Ureter (tissue), 1 donor: ENCODE data around the gene GCK. TPM values are rescaled to one million over a fixed set of nuclear protein-coding genes. Genes with fewer than 3 reads are reported as not detected.

Source experiments
- DNase-seq: peaks from one replicate; pipeline ENCODE4 v3.0.0-alpha.2; 2020; ENCODE audit warnings: low spot score
- total RNA-seq: library from RNA; stranded (reverse); gene quantifications from one replicate; pipeline ENCODE4 v1.2.4, GENCODE V29; 2023
- donor health status: DM: yes; HTN: yes; CAD: no.

Gene GCK
- total RNA-seq, result 0.39 TPM

DNA sequence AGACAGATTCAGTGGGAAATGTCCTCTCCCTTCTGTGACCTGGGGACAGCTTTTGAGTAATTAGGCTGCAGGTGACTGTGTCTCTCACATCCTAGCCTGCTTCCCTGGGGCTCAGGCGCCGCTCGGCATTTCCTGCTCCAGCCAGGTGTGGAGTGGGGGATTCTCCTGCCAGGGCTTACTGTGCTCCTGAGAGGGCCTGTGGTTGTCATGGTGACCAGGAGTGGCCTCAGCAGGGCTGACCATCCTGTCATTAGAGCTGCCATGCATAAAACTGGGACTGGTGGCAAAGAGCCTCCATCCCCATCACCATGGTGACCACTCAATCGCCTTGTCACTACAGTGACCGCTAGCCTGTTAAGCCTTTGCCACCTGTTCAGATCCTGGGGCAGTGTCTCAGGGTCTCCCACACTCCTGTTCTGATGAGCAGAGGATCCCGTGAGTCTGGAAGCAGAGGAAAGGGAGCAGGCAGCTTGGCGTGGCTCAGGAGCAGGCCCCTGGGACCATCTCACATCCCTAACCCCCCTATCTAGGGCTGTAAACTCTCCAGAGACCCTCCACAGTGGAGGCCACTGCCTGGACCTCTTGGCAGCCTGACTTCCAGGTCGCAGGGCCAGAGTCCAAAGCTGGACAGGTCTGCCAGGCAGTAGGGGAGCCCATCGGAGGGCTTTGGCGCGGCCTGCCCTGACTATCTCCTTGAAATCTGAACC lies at the start of gene GCK:
TSS of gene GCK (minus strand) at position 154 of the 707 bp plus-strand sequence. CDS start 486 bp downstream, outside the sequence.
- no peak for DNase-seq

DNA sequence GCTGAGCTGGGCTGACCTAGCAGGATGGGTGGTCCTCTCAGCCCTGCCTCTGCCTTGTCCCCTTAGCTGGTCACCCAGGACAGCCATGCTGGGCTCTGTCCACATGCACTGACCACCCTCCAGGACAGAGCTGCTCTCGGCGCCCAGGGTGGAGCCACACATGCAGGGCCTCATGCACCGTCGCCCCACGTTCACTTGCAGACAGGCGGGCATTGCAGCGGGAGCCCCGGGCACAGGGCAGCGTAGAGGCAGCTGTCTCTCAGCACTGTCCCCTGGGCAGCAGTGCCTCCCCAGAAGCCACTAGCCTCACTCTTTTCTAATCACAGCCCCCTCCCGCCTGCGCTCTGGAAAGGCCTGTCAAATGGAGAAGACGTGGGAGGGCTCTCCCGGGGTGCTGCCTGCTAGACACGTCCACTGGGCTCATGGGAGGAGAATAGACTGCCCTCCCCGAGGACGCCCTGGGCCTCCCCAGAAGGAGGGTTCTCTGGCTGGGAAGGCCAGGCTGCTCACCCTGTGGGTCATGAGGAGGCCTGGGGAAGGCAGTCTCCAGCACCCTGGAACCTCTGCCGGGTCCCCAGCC lies 49.0 kb upstream of the GCK start:
- no peak for DNase-seq

DNA sequence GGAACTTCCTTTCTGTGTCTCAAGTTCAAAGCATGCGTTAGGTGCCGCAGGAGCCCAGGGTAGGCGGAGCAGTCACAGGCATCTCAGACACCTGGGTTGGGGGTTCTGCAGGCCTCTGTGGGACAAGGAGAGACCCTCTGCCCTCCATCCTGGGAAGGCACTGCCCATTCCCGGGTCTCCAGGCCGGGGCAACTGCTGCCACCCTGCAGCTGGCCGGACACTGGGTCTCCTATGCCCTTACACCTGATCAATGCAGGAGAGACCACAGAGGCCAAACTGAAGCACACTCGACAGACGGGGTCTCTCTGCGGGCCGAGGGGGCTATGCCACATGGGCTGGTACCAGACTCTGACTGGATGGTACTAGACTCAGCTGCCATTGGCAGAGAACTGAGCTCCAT lies 48.5 kb upstream of the GCK start:
- no peak for DNase-seq

DNA sequence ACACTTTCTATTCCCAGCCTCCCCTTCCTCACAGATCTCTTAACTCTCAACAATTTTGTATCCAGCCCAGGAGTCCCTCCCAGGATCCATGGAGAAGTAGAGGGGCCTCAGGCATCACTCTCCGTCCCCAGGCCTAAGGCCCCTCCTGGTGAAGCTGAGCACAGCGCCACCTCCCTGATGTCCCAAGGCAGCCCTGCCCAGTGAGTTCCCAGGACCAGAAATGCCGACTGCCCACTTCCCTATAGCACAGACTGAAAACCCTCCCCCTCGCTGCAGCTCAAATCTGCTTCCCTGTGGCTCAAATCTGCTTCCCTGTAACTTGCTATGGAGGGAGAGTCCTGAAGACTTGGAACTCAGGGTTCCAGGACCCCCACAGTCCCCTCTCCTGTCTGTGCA lies 47.1 kb upstream of the GCK start:
- DNase-seq, result no peak

DNA sequence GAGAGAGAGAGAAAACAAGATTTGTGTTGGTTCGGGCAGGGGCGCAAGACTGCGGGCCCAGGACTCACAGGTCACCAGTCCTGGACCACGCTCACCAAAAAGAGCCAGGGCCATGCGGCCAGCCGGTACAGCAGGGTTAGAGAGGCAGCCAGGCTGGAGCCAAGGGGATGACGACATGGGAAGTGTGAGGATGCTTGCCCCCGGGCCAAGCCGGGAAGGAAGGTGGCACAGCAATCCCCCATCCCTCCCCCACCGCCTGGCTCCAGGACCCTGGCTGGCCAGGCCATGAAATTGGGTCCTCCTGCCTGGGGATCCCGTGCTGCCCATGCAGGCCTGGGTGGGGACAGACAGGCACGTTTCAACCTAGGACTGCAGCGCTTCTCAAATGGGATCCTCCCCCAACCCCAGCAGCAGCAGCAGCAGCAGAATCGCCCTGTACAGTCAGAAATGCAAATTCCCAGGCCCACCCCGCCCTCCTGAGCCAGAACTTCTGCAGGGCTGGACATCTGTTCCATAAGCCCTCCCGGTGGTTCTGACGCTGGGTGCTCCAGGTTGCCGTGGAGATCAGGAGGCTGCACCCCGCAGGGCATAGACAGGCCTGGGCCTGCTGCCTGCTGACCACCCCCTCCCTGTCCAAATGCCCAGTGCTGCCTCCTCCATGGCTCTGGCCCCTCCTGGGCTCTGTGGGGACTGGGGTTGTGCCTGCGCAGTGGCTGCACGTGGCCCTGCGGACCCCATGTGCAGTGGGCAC lies 46.5 kb upstream of the GCK start:
- no peak for DNase-seq

DNA sequence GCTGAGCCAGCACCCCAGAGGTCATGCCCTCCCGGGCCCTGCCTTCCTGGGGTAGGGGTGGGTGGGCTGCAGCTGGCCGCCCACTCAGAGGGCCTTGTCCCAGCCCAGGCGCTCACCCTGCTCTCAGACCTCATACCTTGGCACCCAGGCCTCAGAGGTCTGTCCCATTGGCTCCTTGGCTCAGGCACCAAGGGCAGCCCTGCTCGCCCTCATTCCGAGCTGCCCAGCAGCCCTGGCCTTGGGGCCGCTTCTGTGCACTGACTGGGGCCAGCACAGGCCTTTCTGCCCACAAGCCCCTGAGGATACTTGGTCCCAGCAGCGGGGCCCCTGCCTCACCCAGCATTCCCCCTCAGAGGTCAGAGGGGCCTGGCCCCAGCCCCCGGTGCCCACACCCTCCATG lies 45.8 kb upstream of the GCK start:
- DNase-seq, result no peak

DNA sequence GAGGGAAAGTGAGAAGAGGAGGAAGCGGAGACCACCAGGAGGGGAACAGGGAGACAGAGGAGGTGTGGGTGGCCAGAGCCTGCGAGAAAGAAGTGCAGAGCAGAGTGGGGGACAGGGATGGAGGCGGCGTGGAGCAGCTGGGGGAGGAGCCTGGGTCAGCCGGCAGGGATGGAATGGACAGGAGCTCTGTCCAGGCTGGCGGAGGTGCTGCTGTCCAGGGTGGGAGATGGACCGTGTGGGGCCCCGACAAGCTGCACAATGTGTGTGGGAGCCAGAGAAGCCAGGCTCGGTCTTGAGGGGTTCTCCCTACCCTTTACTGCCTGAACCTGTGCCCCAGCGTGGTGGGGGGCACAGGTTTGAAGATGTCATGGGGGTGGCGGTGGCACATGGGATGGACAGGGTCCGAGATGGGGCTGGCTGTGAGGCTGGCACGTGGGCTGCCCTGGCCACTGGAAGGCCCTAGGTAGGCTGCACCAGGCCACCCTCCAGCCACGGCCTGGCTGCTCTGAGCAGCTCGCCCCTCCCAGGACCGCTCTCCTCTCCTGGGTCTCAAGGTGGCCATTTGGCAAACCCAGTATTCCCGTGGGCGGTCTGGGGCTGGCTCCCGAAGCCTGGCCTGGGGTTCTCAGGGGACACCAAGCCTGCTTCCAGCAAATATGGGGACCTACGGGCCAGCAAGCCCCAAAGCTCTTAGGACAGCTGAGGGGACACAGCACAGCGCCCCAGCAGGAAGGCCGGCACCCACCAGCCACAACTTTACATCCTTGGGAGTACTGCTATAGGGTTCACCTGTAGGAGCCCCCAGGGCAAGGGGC lies 43.9 kb upstream of the GCK start:
- no peak for DNase-seq

DNA sequence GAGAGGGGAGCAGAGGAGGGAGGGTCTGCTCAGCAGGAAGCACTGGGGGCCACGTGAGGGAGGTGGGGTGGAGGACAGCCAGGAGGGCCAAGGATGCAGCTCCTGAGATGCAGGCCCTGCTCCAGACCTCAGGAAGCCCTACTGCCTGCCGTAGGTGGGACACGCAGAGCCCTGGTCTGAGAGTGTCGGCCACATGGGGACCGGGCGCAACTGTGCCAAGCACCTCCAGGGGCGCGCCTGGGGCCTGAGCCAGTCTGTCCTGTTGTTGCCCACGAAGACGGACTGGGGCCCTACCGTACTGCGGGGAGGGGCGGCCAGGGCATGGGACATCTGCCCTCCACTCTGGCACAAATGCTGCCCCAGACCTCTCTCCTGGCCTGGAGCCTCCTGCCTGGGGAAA lies 43.2 kb upstream of the GCK start:
- DNase-seq, result no peak

DNA sequence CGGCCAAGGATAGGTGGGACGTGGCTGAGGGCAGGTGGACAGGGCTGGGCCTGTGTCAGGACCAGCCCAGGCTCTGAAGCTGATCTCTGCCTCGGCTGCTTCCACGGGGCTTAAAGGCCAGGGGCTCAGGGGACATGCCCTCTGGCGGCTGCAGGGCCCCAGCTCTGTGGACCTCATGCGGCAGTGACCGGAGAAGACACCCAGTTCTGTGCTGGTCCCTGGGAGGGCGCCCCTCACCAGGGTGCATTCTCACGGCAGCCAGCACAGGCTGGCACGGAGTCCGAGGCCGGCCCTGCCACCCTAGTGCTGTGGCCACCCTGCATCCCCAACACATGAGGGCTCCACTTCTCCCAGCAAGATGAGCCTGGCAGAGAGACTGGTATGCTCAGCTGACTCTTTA lies 41.8 kb upstream of the GCK start:
- no peak for DNase-seq

DNA sequence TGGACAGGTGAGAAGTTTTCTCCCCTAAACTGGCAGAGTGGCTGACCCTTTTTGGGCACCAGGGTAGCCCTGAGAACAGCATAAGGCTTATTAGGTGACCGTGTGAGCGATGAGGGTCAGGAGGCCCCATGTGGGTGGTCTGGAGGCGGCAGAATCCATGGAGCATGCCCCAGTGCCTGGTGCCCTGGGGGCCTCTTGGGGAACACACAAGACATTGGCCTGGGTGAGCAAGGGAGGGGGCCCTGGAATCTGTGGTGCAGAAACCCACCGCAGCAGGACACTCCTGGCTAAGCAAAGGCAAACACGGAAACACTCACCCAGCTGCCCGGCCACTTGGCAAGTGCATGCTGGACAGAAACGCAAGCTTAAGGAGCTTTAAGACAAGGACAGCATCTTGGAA lies 41.0 kb upstream of the GCK start:
- no peak for DNase-seq

DNA sequence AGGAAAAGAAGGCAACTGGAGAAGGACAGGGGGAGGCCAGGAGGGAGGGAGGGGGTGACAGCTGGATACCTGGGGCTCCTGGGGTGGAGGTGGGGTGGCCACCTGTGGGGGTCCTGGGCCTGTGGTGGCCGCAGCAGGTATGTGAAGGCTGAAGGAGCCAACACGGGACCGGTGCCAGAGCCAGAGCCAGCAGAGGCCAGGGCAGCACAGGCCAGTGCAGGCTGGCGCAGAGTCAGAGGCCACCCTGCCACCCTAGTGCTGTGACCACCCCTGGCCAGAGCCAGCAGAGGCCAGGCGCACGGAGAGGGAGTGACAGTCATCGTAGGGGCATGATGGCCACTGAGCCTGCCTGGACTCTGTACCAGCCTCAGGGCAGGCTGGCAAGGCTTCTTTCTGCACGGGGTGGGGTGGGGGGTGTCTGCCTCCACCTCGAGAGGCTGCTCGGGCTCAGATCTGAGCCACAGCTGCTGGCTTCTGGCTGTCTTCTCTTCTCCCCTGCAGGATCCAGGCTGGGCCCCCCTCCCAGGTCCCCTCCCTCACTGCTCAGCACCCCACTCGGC lies 40.4 kb upstream of the GCK start:
- no peak for DNase-seq

DNA sequence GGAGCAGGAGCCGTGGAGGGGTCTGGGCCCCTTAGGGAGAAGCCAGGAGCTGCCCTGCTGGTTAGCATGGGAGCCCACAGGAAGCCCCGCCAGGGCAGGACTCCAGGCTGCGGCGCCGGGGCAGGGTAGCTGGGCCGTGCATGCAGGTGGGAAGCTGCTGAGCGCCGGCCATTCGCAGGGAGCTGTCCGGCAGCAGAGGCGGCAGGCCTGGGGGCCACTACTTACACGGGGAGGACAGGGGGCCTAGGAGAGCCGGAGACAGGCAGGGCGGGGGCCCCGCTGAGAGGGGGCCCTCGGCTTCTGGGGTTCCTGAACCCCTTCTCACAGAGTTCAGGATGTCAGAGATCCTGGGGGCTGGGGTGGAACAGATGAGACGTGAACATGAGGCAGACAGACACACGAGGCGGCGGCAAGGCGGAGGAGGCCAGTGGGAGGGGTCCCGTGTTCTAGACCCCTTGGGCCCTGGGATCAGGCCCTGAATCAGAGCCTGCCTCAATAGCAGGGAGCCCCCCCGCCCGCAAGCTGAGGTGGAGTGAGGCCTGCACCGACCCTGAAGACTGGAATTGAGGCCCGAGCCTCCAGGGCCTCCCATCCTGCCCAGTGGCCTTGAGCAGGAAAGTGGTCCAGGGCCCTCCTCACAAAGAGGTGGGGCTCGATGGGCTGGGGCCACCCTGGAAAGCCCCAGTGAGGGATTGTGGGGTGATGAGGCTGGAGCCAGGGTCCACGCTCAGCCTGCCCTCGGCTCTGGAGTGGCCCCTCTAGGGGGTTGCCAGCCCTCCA lies 39.5 kb upstream of the GCK start:
- DNase-seq, result no peak

DNA sequence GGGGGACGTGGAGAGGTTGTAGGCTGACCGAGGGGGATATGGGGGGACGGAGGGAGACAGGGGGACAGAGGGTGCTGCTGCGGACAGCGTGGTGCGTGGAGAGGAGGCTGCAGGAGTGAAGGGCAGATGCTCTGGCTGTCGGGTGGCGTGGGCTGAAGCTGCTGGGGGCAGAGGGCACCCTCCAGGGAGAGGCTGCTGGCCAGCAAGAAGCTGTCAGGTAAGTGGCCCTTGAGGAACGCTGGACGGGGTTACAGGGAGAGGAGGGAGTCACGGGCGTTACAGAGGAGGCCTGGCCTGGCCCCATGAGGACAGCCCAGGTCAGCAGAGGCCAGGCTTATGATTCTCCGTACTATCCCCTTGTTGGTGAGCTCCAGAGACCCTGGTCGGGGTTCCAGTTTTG lies 38.7 kb upstream of the GCK start:
- DNase-seq, result no peak

DNA sequence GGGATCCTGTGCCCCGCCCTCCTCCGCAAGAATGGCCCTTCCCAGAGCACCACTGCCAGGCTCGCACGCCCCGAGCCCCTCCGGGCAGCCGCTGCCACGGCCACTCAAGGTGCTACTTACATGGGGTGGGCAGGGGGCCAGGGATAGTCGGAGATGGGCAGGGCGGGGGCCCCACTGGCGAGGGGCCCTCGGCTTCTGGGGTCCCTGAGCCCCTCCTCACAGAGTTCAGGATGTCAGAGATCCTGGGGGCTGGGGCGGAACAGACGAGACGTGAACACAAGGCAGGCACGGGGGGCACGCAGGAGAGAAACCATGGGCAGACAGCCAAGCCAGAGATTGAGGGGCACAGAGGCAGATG lies 37.1 kb upstream of the GCK start:
- DNase-seq, result no peak

DNA sequence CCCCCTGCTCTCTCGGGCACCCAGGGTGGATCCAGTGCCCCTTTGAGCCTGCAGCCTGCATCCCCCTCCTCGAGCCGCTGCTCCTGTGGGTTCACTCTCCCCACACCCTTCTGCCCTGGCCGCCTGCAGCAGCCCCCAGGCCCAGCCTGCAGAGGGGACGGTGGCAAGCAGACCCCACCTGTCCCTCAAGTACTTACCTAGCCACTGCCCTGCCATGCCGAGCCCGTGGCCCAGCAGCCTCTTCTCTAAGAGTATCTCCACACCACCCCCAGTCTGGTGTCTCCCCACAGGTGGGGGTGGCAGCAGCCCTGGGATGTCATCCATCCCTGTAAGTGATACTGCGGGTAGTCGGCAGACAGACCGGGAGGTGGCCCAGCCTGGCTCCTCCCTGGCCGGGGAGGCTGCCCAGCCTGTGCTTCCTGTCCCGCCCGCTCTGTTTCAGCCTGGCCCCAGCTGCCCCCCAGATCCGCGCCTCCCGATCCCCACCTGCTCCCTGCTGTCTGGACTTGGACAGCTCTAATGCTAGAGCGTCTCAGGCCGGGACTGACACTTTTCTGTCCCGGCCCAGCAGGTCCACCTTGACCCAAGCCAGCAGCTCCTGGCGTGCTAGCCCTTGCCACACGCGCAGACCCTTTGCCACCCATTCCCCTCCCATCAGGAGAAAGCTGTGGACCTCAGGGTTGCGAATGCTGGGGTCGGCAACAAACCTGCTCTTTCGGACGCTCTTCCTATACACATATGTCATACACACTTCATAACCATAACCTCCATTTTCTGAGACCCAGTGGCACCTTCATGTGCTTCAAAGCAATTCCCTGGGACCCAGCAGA lies 36.5 kb upstream of the GCK start:
- no peak for DNase-seq

DNA sequence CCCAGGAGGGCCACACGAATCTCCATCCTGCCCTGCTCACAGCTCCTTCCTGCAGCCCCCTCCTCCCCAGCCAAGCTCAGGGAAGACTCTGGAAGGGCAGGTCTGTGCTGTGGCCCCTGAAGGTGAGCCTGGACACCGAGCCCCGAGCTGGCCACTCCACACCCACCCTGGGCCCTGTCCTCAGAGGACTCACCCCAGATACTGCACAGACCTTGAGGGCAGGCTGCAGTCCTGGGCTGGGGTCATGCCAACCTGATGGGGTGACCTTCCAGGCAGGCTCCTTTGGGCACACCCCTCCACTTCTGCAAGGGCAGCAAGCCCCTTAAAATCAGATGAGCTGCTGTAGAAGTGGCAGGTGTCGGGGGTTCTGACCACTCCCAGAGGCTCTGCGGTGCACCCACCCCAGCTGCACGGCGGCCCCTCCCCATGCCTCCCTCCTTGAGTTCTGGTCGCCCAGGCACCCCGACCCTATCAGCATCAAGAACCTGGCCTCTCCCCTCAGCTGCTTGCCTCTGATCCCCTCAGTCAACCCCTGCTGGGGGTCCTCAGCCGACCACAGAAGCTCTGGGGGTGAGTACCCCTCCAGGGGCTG lies 35.8 kb upstream of the GCK start:
- DNase-seq, result no peak

DNA sequence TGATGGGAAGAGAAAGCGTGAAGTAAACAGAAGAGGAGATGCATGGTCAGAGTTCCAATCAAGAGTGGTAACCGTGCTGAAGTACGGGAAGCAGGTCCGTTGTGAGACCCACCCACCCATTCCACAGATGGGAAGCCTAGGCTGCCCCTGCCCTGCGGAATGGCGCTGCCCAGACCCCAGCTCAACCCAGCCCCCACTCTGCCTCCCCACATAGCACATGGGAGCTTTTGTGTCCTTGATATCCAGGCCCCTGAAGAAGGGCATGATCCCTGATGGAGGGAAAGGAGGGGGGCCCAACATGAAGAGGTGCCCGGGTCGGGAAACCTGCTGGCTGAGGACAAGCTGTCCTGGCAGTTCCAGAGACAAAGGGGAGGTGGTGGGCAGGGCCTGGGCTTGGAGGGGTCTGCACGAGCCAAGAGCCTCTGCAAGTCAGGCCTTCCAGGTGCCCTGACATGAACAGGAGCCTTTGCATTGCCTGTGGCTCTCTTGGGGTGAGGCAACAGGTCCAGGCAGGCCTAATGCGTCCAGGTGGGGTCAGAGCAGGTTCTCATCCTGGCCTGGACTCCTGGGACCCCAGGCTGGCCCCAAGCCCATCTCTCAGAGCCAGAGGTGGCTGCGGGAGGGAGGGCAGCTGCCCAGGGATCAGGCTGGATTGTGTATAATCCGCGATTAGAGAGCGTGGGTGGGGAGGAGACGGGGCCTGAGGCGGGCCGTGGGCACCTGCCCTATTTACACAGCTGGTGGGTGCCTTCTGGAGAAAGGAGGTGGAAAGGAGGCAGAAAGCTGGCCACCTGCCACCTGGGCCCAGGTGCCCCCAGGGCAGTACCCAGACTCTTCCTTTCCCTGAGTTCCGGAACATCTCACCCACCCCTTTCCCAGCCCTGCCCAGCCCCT lies 35.1 kb upstream of the GCK start:
- no peak for DNase-seq

DNA sequence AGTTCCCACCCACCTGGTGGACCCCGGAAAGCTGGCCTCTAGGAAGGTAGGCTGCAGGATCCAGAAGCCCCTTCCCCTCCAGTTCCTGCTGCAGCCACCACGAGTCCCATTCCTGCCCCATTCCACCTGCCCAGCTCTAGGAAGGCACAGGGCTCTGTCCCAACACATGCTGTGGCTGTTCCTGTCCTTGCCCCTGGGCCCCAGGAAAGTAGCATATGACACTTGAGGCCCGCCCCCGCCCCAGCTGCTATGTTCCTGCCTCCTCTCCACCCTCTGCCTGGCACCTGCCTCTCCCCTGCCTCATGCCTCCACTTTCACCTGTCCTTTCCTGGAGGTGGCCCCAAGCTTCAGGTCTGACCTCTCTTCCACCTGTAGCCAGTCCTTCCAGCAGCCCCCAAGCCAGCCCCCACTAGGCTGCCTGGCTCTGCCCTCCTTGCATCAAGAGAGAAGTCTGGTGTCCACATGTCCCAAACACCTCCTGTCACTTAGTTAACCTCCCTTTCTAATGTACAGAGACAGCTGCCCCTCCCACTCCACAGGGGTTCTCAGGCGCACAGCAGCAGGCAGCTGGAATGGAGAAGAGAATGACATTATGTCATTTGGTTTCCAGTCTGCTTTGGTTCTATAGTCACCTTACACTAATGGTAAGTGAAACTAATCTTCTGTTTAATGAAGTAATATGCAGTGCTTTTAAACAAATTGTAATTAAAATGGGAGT lies 34.3 kb upstream of the GCK start:
- DNase-seq, result no peak
